Type B pancreatic cell (in vitro differentiated cells): ENCODE measurements around the gene KIF4B. TPM values are rescaled to one million over a fixed set of nuclear protein-coding genes. Genes with fewer than 3 reads are reported as not detected.

Source experiments
- DNase-seq: peaks from one replicate; pipeline ENCODE4 v3.0.0; 2021; ENCODE audit warnings: mixed read lengths; ENCODE audit not compliant: unreplicated experiment; ENCODE audit errors: extremely low spot score
- H3K27ac Mint-ChIP-seq: 2 replicates; pipeline ENCODE4 v1.8.0; 2021; ENCODE audit warnings: mild to moderate bottlenecking, mixed read lengths
- H3K27me3 Mint-ChIP-seq: 2 replicates; pipeline ENCODE4 v1.8.0; 2021; ENCODE audit warnings: mixed read lengths
- H3K36me3 Mint-ChIP-seq: 2 replicates; pipeline ENCODE4 v1.8.0; 2021; ENCODE audit warnings: mixed read lengths
- H3K4me1 Mint-ChIP-seq: one replicate; pipeline ENCODE4 v1.8.0; 2021; ENCODE audit warnings: mixed read lengths; ENCODE audit not compliant: unreplicated experiment
- H3K4me3 Mint-ChIP-seq: 2 replicates; pipeline ENCODE4 v1.8.0; 2021; ENCODE audit warnings: mild to moderate bottlenecking, mixed read lengths
- H3K9me3 Mint-ChIP-seq: 2 replicates; pipeline ENCODE4 v1.8.0; 2021; ENCODE audit warnings: mixed read lengths
- CTCF ChIP-seq: fragments of 200-600 bp; sonication (generic); conservative IDR thresholded peaks from 2 replicates; pipeline ENCODE4 v1.5.0; 2021; ENCODE audit warnings: antibody characterized with exemption, mild to moderate bottlenecking
- total RNA-seq: library from RNA; stranded (reverse); gene quantifications from 2 replicates; pipeline ENCODE4 v1.2.1, GENCODE V29; 2021; ENCODE audit warnings: low replicate concordance

KIF4B gene
- total RNA-seq, 1 donor from 2014 or later, result 0.17 TPM

- no peaks in the 10 kb centered on the region for H3K36me3 Mint-ChIP-seq
- no peak overlapping the region for H3K27ac Mint-ChIP-seq
- TF ChIP-seq CTCF, result no peak
- H3K9me3 Mint-ChIP-seq, result no peaks in the 10 kb centered on the region
- H3K4me3 Mint-ChIP-seq, result no peak overlapping the region
- no peaks in the 10 kb centered on the region for H3K4me1 Mint-ChIP-seq
- DNase-seq, result no peak
- peaks cover 21% of the 10 kb centered on the region for H3K27me3 Mint-ChIP-seq
Observed at GRCh38 chr5:155044591-155044990, 31.0 kb downstream of the KIF4B start.

- Mint-ChIP-seq H3K4me1 (peaks cover 4% of the 10 kb centered on the region), H3K36me3 (no peaks in the 10 kb centered on the region), H3K4me3 (no peak overlapping the region), H3K9me3 (no peaks in the 10 kb centered on the region), H3K27me3 (peaks cover 19% of the 10 kb centered on the region), H3K27ac (no peak overlapping the region)
- DNase-seq, result no peak
- TF ChIP-seq CTCF, result no peak
Observed at GRCh38 chr5:155046591-155046990, 33.0 kb downstream of the KIF4B start.

GRCh38 chr5:155047818-155048217, 34.3 kb downstream of the KIF4B start:
- TF ChIP-seq CTCF, result no peak
- Mint-ChIP-seq H3K4me3 (no peak overlapping the region), H3K9me3 (no peaks in the 10 kb centered on the region), H3K36me3 (no peaks in the 10 kb centered on the region), H3K4me1 (peaks cover 8% of the 10 kb centered on the region), H3K27ac (no peak overlapping the region), H3K27me3 (peaks cover 19% of the 10 kb centered on the region)
- DNase-seq, result no peak

- no peak for DNase-seq
- H3K27me3 Mint-ChIP-seq, result peaks cover 18% of the 10 kb centered on the region
- no peak overlapping the region for H3K27ac Mint-ChIP-seq
- peak; percentile 60 for TF ChIP-seq CTCF
- H3K4me1 Mint-ChIP-seq, result peaks cover 18% of the 10 kb centered on the region
- no peaks in the 10 kb centered on the region for H3K9me3 Mint-ChIP-seq
- no peaks in the 10 kb centered on the region for H3K36me3 Mint-ChIP-seq
- no peak overlapping the region for H3K4me3 Mint-ChIP-seq
Observed at GRCh38 chr5:155049569-155050383, 36.2 kb downstream of the KIF4B start.

- H3K4me1 Mint-ChIP-seq, result peaks cover 18% of the 10 kb centered on the region
- TF ChIP-seq CTCF, result no peak
- H3K4me3 Mint-ChIP-seq, result no peak overlapping the region
- H3K27ac Mint-ChIP-seq, result no peak overlapping the region
- H3K36me3 Mint-ChIP-seq, result no peaks in the 10 kb centered on the region
- H3K27me3 Mint-ChIP-seq, result peaks cover 15% of the 10 kb centered on the region
- no peak for DNase-seq
- no peaks in the 10 kb centered on the region for H3K9me3 Mint-ChIP-seq
Observed at GRCh38 chr5:155050384-155051019, 36.9 kb downstream of the KIF4B start.
